GM21526 (cell line): ENCODE results near the gene LXN.
"Not testable (repeated sequence)": the region's sequence is repeated elsewhere in the genome, so short reads cannot be mapped to it uniquely, and the experiment has no call there.

Source experiments
- ATAC-seq: cut with Tn5 transposase; IDR thresholded peaks from one replicate; pipeline ENCODE4 v1.9.1; 2021; ENCODE audit warnings: moderate library complexity; ENCODE audit not compliant: unreplicated experiment, low FRiP score

LXN gene

GRCh38 chr3:158672215-158673176 is at the start of gene LXN:
Gene LXN (minus strand): TSS chr3:158672648. CDS start chr3:158672478, 170 bp downstream.
- peak; percentile 100 for ATAC-seq

DNA sequence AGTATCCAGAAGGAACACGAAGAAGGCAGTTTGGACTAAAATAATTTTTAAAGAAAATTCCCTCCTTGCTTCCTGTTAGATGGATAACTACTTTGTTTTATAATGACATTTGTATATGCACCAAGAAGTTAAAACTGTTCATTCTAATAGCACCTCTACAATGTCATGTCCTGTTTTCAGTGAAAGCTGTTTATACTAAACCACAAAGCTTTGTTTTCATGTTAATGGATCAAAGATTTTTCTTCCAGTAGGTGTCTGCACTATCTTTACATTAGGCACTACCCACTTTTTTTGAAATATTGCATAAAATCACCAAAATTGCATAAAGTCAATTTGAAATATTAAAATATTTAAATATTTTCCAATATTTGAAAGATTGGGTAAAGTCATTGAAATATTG is 49.7 kb upstream of the LXN start:
- no peak for ATAC-seq

GRCh38 chr3:158718490-158719170 is 46.2 kb upstream of the LXN start:
- ATAC-seq = no peak

- ATAC-seq = no peak
Measured at GRCh38 chr3:158717576-158717975, 45.1 kb upstream of the LXN start.

DNA sequence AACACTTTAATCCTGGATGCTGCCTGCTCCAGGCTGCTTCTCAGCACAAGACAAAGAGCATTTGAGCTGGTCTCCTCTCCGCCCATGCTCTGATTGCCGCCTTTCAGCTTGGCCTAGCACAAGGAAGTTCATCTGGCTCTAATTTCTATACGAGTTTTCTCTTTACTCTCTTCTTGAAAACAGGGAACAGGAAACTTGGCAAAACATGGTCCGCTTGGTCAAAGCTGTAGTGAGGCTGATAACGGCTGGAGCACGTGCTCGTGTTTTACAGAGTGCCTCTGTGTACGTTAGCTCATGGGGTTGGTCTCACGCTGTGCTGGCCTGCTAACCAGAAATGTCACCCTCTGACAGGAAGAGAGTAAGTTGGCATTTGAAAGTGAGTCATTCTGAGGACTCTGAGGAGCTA is 40.6 kb upstream of the LXN start:
- no peak for ATAC-seq

- peak; percentile 63 for ATAC-seq
Measured at GRCh38 chr3:158712443-158712842, 40.0 kb upstream of the LXN start.

GRCh38 chr3:158711886-158712285 is 39.4 kb upstream of the LXN start:
- no peak for ATAC-seq

DNA sequence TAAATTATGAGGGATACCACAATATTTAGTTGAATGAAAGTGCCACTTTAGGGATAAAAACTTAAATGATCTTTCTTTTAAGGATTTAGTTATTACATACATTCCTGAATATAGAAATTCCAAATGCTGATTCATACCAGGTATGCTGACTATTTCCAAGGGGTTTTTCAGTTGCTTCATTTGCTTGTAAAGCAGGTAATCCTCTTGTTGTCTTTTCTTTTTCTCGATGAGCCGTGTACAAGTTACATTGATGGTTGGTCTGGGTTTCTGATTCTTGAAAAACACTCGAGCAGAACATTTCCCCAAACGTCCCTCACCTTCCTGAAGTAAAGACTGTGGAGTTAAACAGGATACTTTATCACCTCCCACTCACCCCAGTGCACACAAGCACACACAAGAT is 38.2 kb upstream of the LXN start:
- no peak for ATAC-seq

GRCh38 chr3:158709666-158710083 is 37.2 kb upstream of the LXN start:
- ATAC-seq = no peak

DNA sequence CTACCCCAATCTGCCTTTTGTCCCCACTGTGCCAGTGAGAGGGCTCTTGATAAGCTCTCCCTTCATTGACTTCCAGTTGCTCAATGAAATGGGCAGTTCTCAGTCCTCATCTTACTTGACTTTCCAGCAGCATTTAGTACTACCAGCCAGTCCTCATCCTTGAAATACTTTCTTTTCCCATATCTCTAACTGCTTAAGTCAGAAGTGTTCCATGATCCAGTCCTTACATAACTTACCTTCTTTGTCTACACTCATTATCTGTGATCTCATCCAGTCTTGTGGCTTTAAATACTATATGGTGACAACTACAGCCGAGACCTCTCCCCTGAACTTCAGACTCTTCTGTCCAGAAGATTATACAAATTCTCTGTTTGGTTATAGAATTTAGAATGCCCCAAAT is 31.1 kb upstream of the LXN start:
- no peak for ATAC-seq

DNA sequence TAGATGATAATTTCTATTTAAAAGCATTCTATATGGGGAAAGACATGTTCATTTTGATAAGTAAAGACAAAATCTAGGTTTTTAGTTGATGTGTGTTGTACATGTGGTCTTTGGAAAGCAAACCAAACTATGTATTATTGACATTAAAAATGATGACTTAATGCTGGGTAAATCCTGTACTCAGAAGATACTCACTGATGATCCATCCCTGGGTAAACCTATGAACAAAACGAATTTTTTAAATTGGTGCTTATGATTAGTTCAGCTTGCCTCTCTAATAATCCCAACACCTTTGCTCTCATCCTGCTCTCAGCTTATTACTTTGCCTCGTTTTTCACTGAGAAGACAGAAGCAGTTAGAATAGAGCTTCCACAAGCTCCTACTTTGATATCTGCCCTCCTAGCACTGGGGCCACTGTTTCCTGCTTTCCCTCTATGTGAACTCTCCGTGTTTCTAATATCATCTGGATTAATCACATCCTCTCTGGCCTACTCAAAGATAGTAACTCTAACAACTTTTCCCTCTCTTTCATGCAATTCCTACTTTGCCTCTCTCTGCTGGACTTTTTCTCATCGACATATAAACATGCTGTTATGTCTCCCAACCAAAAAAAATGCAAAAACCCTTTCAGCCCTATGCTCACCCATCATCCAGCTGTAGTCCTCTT is 30.5 kb upstream of the LXN start:
- no peak for ATAC-seq

- ATAC-seq = no peak
Measured at GRCh38 chr3:158701420-158702065, 29.1 kb upstream of the LXN start.

- no peak for ATAC-seq
Measured at GRCh38 chr3:158700559-158700958, 28.1 kb upstream of the LXN start.

- ATAC-seq = no peak
Measured at GRCh38 chr3:158696618-158697017, 24.2 kb upstream of the LXN start.

GRCh38 chr3:158693866-158694456 is 21.5 kb upstream of the LXN start:
- not testable (repeated sequence) for ATAC-seq

- no peak for ATAC-seq
Measured at GRCh38 chr3:158685159-158685558, 12.7 kb upstream of the LXN start.

DNA sequence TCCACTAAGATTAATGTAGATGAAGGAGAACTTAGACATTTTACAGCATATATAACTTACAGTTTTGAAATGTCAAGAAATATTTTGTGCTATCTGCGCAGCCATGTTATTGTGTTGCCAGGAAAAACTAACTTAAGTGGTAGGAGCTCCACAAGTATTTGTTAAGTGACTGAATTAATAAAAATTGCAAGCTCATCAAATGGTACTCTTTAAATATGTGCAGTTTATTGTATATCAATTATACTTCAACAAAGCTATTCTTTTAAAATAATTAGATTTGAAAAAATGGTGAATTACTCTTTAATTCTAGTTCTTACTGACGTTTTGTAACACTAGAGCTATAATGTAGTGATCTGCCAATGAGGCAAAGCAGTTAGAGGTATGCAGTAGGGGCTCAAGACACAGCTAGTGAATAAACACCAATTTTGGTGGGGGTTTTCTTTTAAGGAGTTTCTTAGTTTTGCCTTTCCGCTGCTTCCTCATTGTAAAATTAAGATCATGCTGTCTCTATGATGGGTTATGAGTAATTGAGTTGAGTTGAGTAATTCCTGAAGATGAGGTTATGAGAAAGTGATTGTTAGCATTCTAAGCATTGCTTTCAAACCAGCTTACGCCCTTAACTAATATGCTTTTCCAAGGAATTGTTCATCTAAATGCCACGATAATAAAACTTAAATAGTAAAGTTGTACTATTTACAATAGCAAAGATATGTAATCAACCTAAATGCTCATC is 10.9 kb upstream of the LXN start:
- no peak for ATAC-seq

DNA sequence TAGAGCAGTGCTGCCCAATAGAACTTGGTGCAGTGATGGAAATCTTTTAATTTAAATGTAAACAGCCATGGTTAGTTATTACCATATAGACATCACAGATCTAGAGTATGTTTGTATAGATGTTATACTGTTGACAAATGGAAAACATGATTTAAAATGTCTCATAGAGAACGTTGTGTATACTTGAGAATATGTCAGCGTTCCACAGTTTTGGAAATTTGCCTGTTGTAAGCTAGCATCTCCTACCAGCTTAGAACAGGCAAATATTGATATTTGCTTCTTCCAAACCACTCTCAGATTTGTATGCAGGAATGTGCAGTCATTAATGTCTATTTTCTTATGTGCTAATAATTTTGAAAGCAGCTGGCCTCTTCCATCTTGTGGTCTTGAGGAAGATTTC is 8.4 kb upstream of the LXN start:
- ATAC-seq = no peak

GRCh38 chr3:158679547-158680000 is 7.1 kb upstream of the LXN start:
- ATAC-seq = no peak

DNA sequence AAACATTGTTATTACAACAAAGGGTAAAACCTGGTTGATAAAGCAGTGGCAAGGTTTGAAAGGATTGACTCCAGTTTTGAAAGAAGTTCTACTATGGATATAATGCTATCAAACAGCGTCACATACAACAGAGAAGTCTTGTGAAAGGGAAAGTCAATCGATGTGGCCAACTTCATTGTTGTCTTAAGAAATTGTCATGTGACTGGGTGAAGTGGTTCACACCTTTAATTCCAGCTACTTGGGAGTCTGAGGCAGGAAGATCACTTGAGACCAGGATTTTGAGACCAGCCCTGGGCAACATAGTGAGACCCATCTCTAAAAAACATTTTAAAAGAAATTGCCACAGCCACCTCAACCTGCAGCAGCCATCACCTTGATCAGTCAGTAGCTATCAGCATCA is 6.2 kb upstream of the LXN start:
- no peak for ATAC-seq
